Testis (tissue), 2 donors: ENCODE data around the gene FGGY.

Experiments used
- POLR2A ChIP-seq: fragments of 450-650 bp; IDR thresholded peaks from one replicate; pipeline ENCODE4 v1.6.1; 2017; ENCODE audit warnings: antibody characterized with exemption, mild to moderate bottlenecking, moderate library complexity
- TF ChIP-seq, protein P1 (sequence below), 3 experiments: fragments of 450-650 bp in 2 of 3; fragments of 200-600 bp in 1 of 3; sonication (generic) in 1 of 3; IDR thresholded peaks; one replicate each; pipeline ENCODE4 v1.5.1; 2016 to 2019; ENCODE audit warnings: antibody characterized with exemption in 3 of 3, mild to moderate bottlenecking in 2 of 3, moderate library complexity in 1 of 3

- TF ChIP-seq POLR2A: no peak
- TF ChIP-seq, protein P1, sequence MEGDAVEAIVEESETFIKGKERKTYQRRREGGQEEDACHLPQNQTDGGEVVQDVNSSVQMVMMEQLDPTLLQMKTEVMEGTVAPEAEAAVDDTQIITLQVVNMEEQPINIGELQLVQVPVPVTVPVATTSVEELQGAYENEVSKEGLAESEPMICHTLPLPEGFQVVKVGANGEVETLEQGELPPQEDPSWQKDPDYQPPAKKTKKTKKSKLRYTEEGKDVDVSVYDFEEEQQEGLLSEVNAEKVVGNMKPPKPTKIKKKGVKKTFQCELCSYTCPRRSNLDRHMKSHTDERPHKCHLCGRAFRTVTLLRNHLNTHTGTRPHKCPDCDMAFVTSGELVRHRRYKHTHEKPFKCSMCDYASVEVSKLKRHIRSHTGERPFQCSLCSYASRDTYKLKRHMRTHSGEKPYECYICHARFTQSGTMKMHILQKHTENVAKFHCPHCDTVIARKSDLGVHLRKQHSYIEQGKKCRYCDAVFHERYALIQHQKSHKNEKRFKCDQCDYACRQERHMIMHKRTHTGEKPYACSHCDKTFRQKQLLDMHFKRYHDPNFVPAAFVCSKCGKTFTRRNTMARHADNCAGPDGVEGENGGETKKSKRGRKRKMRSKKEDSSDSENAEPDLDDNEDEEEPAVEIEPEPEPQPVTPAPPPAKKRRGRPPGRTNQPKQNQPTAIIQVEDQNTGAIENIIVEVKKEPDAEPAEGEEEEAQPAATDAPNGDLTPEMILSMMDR (IDR thresholded peaks at IDR 0.05): no peak
Observed at GRCh38 chr1:59429656-59430055, 132.8 kb downstream of the FGGY start.
